Activated naive CD4-positive, alpha-beta T cell treated with anti-CD3 and anti-CD28 coated beads, Interleukin-2, amount 10 ng/mL, durations not matched to agents 7 days and 5 days (primary cell): ENCODE measurements around the gene DHFR.

ENCODE experiments used
- CTCF ChIA-PET: fragments of 350-600 bp; sonication (Branson Sonifier 250); formaldehyde crosslinking; loops from one replicate; lab custom pipeline; 2021; ENCODE audit warnings: antibody characterized with exemption; lab: Charles Lee
- DNase-seq: peaks from one replicate; pipeline ENCODE4 v3.0.0-alpha.2; 2020
- H3K27ac Mint-ChIP-seq: one replicate; pipeline ENCODE4 v1.8.0; 2021; ENCODE audit warnings: mild to moderate bottlenecking, moderate library complexity, mixed read lengths
- H3K27me3 Mint-ChIP-seq: one replicate; pipeline ENCODE4 v1.8.0; 2021; ENCODE audit warnings: mild to moderate bottlenecking, mixed read lengths
- H3K36me3 Mint-ChIP-seq: one replicate; pipeline ENCODE4 v1.8.0; 2021; ENCODE audit warnings: mixed read lengths
- H3K4me1 Mint-ChIP-seq: one replicate; pipeline ENCODE4 v1.8.0; 2021; ENCODE audit warnings: mixed read lengths
- H3K4me3 Mint-ChIP-seq: one replicate; pipeline ENCODE4 v1.8.0; 2021; ENCODE audit warnings: mild to moderate bottlenecking, moderate library complexity, mixed read lengths
- H3K9me3 Mint-ChIP-seq: one replicate; pipeline ENCODE4 v1.8.0; 2021; ENCODE audit warnings: mixed read lengths

The DHFR gene

GRCh38 chr5:80654391-80655230 is at the start of gene DHFR, which contains the start of gene MSH3:
TSS of gene DHFR (minus strand) at chr5:80654983. CDS start at chr5:80654489, 494 bp downstream.
TSS of gene MSH3 (plus strand) at chr5:80654652. CDS start at chr5:80654728, 76 bp downstream.
- peak within 1 kb of the TSS; percentile 97 for H3K27ac Mint-ChIP-seq
- CTCF ChIA-PET = interaction anchor here (2.6 kb wide), 1 partner anchor 15 kb away, joined by 9 read pairs; no protein-coding TSS in a partner anchor
- no peaks in the 10 kb centered on the region for H3K9me3 Mint-ChIP-seq
- peaks cover 38% of the 10 kb centered on the region for H3K4me1 Mint-ChIP-seq
- peak; percentile 92 for DNase-seq
- peaks cover 35% of the 10 kb centered on the region for H3K36me3 Mint-ChIP-seq
- H3K4me3 Mint-ChIP-seq = peak within 1 kb of the TSS; percentile 87
- H3K27me3 Mint-ChIP-seq = no peaks in the 10 kb centered on the region

GRCh38 chr5:80704221-80704620 is 49.4 kb upstream of the DHFR start:
- Mint-ChIP-seq H3K4me3 (no peak overlapping the region), H3K36me3 (peaks cover 34% of the 10 kb centered on the region), H3K4me1 (peaks cover 27% of the 10 kb centered on the region), H3K27me3 (no peaks in the 10 kb centered on the region), H3K27ac (no peak overlapping the region), H3K9me3 (no peaks in the 10 kb centered on the region)
- no peak for DNase-seq
- CTCF ChIA-PET = no interaction called here

DNA sequence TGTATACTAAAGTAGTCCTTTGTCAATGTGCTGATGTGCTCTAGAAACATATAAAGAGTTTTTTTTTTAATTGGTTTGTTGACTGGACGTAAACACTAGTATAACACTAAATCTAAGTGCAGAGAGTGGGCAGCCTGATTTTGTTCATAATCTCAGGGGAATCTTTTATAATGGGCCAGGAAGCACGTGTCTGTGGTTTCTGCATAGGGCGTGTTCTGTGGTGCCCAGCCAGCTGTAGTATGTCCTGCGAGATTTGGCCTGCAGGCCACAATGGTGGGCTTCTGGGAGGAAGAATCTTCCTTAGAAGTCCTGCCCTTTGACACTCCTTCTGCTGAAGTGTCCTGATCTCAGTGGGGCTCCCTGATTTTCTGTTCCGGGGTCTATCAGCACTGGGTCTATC is 49.0 kb upstream of the DHFR start:
- Mint-ChIP-seq H3K27ac (no peak overlapping the region), H3K36me3 (peaks cover 34% of the 10 kb centered on the region), H3K9me3 (no peaks in the 10 kb centered on the region), H3K27me3 (no peaks in the 10 kb centered on the region), H3K4me1 (peaks cover 27% of the 10 kb centered on the region), H3K4me3 (no peak overlapping the region)
- no peak for DNase-seq
- CTCF ChIA-PET = no interaction called here

- no peaks in the 10 kb centered on the region for H3K9me3 Mint-ChIP-seq
- H3K27ac Mint-ChIP-seq = no peak overlapping the region
- no peaks in the 10 kb centered on the region for H3K27me3 Mint-ChIP-seq
- H3K4me3 Mint-ChIP-seq = no peak overlapping the region
- peaks cover 27% of the 10 kb centered on the region for H3K4me1 Mint-ChIP-seq
- peaks cover 35% of the 10 kb centered on the region for H3K36me3 Mint-ChIP-seq
- CTCF ChIA-PET = no interaction called here
- DNase-seq = no peak
Measured at GRCh38 chr5:80703291-80703690, 48.5 kb upstream of the DHFR start.

DNA sequence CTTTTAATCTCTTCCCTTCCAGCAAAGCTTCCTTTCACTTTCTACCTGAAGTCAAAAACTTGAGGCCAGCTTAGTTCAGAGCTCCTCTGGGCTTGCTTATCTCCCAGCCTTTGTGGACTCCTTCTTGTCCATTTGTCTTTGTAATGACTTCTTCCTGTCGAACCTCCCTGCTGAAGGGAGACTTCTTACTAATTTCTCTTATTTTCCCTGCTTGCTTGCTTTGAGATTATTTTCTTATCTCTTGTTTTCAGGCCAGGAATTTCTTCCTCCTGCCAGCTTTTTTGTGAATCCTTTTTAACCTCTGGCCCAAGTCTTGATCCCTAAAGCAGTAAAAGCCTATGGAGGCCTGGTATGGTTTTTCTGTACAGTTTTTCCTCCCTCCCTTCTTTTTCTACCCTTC is 46.8 kb upstream of the DHFR start:
- Mint-ChIP-seq H3K27ac (no peak overlapping the region), H3K9me3 (no peaks in the 10 kb centered on the region), H3K4me1 (peaks cover 27% of the 10 kb centered on the region), H3K27me3 (no peaks in the 10 kb centered on the region), H3K4me3 (no peak overlapping the region), H3K36me3 (peaks cover 37% of the 10 kb centered on the region)
- no peak for DNase-seq
- CTCF ChIA-PET = no interaction called here

GRCh38 chr5:80698369-80698768 is 43.6 kb upstream of the DHFR start:
- Mint-ChIP-seq H3K27ac (no peak overlapping the region), H3K27me3 (no peaks in the 10 kb centered on the region), H3K4me3 (no peak overlapping the region), H3K9me3 (no peaks in the 10 kb centered on the region), H3K4me1 (peaks cover 20% of the 10 kb centered on the region), H3K36me3 (peaks cover 16% of the 10 kb centered on the region)
- no peak for DNase-seq
- CTCF ChIA-PET = no interaction called here

DNA sequence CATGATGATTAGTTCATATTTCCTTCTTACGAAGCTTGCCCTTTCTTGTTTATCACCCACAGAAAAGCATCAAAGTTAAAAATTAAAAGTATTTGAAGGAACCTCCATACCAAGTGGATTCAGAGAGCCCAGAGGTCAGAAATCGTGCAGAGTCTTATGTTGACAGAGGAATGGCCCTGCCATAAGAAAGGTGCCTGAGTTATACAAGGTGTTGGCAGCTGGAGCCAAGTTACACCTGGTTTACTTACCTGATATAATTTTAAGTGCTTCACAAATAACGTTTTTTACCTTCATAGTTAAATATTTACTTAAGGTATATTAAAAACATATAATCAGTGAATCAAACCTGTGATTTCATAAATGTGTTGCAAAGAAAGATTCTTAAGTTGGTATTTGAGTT is 42.3 kb upstream of the DHFR start:
- no peak overlapping the region for H3K27ac Mint-ChIP-seq
- peaks cover 16% of the 10 kb centered on the region for H3K4me1 Mint-ChIP-seq
- no peak for DNase-seq
- CTCF ChIA-PET = no interaction called here
- no peaks in the 10 kb centered on the region for H3K27me3 Mint-ChIP-seq
- peaks cover 14% of the 10 kb centered on the region for H3K36me3 Mint-ChIP-seq
- no peaks in the 10 kb centered on the region for H3K9me3 Mint-ChIP-seq
- no peak overlapping the region for H3K4me3 Mint-ChIP-seq

GRCh38 chr5:80696450-80696849 is 41.7 kb upstream of the DHFR start:
- no peaks in the 10 kb centered on the region for H3K27me3 Mint-ChIP-seq
- no peak overlapping the region for H3K27ac Mint-ChIP-seq
- CTCF ChIA-PET = no interaction called here
- no peak for DNase-seq
- no peaks in the 10 kb centered on the region for H3K9me3 Mint-ChIP-seq
- no peak overlapping the region for H3K4me3 Mint-ChIP-seq
- peaks cover 13% of the 10 kb centered on the region for H3K4me1 Mint-ChIP-seq
- H3K36me3 Mint-ChIP-seq = peaks cover 10% of the 10 kb centered on the region

DNA sequence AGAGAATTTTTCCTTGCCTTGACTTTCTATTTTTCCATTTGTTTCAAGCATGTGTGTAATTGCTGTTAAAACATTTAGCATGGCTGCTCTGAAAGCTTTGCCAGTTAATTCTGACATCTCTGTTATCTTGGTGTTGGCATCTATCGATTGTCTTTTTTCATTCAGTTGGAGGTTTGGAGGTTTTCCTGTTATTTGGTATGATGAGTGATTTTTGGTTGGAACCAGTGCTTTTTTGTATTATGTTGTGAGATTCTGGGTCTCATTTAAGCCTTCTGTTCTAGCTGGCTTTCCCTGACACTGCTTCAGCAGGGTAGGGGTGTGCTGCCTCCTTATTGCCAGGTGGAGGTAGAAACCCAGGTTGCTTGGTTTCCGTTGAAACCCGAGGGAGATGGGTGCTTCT is 40.9 kb upstream of the DHFR start:
- Mint-ChIP-seq H3K4me3 (no peak overlapping the region), H3K4me1 (peaks cover 13% of the 10 kb centered on the region), H3K27me3 (no peaks in the 10 kb centered on the region), H3K27ac (no peak overlapping the region), H3K9me3 (no peaks in the 10 kb centered on the region), H3K36me3 (peaks cover 9% of the 10 kb centered on the region)
- CTCF ChIA-PET = no interaction called here
- no peak for DNase-seq

GRCh38 chr5:80689627-80690026 is 34.8 kb upstream of the DHFR start:
- peaks cover 24% of the 10 kb centered on the region for H3K4me1 Mint-ChIP-seq
- H3K4me3 Mint-ChIP-seq = no peak overlapping the region
- H3K27ac Mint-ChIP-seq = no peak overlapping the region
- peaks cover 21% of the 10 kb centered on the region for H3K36me3 Mint-ChIP-seq
- no peaks in the 10 kb centered on the region for H3K9me3 Mint-ChIP-seq
- no peak for DNase-seq
- no peaks in the 10 kb centered on the region for H3K27me3 Mint-ChIP-seq
- CTCF ChIA-PET = interaction anchor here (0.7 to 1.1 kb wide), 2 partner anchors 418 to 419 kb away, joined by 3 to 11 read pairs; no protein-coding TSS in a partner anchor

- Mint-ChIP-seq H3K9me3 (no peaks in the 10 kb centered on the region), H3K27me3 (no peaks in the 10 kb centered on the region), H3K36me3 (peaks cover 27% of the 10 kb centered on the region), H3K4me1 (peaks cover 23% of the 10 kb centered on the region), H3K27ac (no peak overlapping the region), H3K4me3 (no peak overlapping the region)
- CTCF ChIA-PET = interaction anchor here (1.1 to 3.9 kb wide), 5 partner anchors 388 to 506 kb away, joined by 3 to 30 read pairs (median 14); no protein-coding TSS in a partner anchor
- no peak for DNase-seq
Measured at GRCh38 chr5:80688648-80689420, 34.1 kb upstream of the DHFR start.

DNA sequence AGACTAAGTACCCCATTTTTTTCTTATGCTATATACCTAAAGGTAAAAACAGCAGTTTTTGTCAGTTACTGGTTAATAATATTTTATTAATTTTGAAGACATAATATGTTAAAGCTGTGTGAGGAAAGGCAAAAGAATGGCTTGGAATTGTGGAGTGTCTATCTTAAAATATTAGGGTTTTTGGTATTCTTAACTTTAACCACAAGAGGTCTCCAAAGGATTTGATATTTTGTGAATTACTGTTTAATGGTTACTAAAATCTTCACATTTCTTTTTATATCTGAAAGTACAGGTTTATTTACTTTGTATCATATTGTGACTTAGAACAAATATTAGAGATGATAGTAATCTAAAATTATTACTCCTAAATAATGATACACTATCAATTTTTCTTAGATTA is 32.0 kb upstream of the DHFR start:
- H3K4me1 Mint-ChIP-seq = peaks cover 23% of the 10 kb centered on the region
- no peaks in the 10 kb centered on the region for H3K27me3 Mint-ChIP-seq

GRCh38 chr5:80676706-80677105 is 21.9 kb upstream of the DHFR start:
- CTCF ChIA-PET = no interaction called here
- no peak for DNase-seq
- H3K4me1 Mint-ChIP-seq = no peaks in the 10 kb centered on the region
- no peaks in the 10 kb centered on the region for H3K9me3 Mint-ChIP-seq
- H3K27me3 Mint-ChIP-seq = no peaks in the 10 kb centered on the region
- H3K36me3 Mint-ChIP-seq = peaks cover 37% of the 10 kb centered on the region
- H3K27ac Mint-ChIP-seq = no peak overlapping the region
- H3K4me3 Mint-ChIP-seq = no peak overlapping the region

More for the DNA sequence above, 32.0 kb upstream of the DHFR start:
- CTCF ChIA-PET = interaction anchor here (0.6 to 3.9 kb wide), 6 partner anchors 421 to 717 kb away, joined by 3 to 30 read pairs (median 9); no protein-coding TSS in a partner anchor
- no peak overlapping the region for H3K4me3 Mint-ChIP-seq
- H3K27ac Mint-ChIP-seq = no peak overlapping the region
- DNase-seq = no peak
- peaks cover 40% of the 10 kb centered on the region for H3K36me3 Mint-ChIP-seq
- H3K9me3 Mint-ChIP-seq = no peaks in the 10 kb centered on the region

- DNase-seq = peak; percentile 82
- Mint-ChIP-seq H3K27ac (no peak overlapping the region), H3K4me3 (no peak overlapping the region), H3K36me3 (peaks cover 49% of the 10 kb centered on the region), H3K27me3 (no peaks in the 10 kb centered on the region), H3K9me3 (no peaks in the 10 kb centered on the region), H3K4me1 (peaks cover 4% of the 10 kb centered on the region)
- CTCF ChIA-PET = interaction anchor here (0.6 to 3.9 kb wide), 12 partner anchors 11 to 581 kb away, joined by 3 to 26 read pairs (median 3); no protein-coding TSS in a partner anchor
Measured at GRCh38 chr5:80672140-80672736, 17.5 kb upstream of the DHFR start.
